ENCODE results near the gene HSFX1.

Gene HSFX1

DNA sequence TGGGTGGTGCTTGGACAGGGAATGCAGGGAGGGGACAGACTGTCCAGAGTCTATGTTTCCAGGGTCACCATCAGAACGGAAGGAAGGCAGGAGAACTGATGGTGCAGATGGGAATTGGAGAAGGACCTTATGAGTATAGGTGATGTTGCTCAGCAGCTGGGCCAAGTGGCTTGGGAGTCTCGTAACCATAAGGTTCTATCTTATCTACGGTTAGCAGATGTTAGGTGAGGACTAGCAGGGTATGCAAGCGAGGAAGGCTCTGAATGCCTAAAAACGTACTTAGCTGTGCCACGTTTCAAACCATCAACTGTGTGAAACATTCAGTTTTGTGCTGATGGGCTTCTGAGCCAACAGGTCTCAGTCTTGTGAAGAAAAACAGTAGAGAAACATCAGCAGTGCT lies 30.2 kb downstream of the HSFX1 start:
- DNase-seq (ENCODE audit: low read depth in 2 of 2) = no peak

DNA sequence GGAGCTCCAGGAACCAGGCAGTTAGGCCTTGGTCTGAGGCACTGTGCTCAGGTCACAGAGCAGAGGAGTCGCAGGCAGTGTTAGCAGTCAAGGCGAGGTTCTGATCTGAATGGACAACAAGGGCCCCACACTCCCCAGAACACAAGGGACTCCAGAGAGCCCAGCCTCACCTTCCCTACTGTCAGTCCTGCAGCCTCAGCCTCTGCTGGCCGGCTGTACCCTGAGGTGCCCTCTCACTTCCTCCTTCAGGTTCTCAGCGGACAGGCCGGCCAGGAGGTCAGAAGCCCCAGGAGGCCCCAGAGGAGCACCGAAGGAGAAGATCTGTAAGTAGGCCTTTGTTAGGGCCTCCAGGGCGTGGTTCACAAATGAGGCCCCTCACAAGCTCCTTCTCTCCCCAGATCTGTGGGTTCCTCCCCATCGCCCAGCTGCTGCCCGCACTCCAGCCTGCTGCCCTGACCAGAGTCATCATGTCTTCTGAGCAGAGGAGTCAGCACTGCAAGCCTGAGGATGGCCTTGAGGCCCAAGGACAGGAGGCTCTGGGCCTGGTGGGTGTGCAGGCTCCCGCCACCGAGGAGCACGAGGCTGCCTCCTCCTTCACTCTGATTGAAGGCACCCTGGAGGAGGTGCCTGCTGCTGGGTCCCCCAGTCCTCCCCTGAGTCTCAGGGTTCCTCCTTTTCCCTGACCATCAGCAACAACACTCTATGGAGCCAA lies 34.0 kb downstream of the HSFX1 start:
- DNase-seq (ENCODE audit: low read depth in 2 of 2) = no peak

DNA sequence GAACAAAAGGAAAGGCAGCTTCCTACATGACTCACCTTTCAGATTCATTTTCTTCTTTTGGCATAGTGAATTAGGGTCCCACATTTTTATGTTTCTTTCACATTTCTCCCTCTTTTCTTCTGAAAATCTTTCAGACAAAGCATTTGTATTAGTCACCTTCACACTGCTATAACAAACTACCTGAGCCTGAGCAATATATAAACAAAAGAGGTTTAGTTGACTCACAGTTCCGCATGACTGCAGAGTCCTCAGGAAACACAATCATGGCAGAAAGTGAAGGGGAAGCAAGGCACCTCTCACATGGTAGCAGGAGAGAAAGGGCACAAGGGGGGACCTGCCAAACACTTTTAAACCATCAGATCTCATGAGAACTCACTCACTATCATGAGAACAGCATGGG lies 44.8 kb downstream of the HSFX1 start:
- DNase-seq (ENCODE audit: low read depth in 2 of 2) = no peak

DNA sequence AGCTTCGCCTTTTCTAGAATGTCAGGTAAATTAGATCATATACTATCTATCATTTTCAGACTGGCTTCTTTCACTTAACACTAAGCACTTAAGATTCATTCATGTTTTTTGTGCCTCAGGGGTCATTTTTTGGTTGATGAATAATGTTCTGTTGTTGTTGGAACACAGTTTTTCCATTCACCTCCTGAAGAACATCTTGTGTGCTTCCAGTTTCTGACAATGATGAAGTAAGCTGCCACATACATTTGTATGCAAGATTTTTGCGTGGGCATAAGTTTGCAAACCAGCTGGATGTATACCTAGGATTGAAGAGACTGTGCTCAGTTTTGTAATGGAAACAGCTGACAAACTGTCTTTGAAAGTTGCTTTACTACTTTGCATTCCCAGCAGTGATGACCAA lies 45.5 kb downstream of the HSFX1 start:
- no peak for DNase-seq (ENCODE audit: low read depth in 2 of 2)

DNA sequence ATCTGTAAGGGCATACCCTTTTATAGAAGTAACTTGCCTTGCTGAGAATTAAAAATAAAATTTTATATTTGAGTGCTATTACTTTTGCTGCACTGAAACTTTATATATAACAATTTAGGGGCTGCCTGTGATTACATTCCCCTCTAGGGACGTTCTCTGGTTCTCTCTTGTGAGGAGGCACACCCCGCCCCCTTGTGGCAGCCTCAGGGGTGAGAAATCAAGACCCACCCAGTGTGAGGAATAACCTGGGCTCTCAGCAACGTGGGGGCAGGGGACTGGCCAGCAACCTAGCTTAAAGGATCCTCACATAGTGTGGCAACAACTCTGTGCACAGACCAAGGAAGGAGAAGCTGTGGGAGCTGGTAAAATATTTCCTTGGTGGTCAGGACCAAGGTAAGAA lies 51.6 kb downstream of the HSFX1 start:
- DNase-seq (ENCODE audit: low read depth in 2 of 2) = peak in 1 of 2 experiments; percentile 42
